Neural progenitor cell (in vitro differentiated cells): ENCODE measurements around the gene NEUROG1. TPM values are rescaled to one million over a fixed set of nuclear protein-coding genes. Genes with fewer than 3 reads are reported as not detected.
"Not testable (repeated sequence)": the region's sequence is repeated elsewhere in the genome, so short reads cannot be mapped to it uniquely, and the experiment has no call there.

Source experiments
- DNase-seq: peaks from one replicate; pipeline ENCODE4 v3.0.0-alpha.2; 2016; ENCODE audit warnings: low spot score
- H2AFZ ChIP-seq: fragments of 200-600 bp; sonication (generic); replicated peaks from 2 replicates; pipeline ENCODE4 v1.6.1; 2016; ENCODE audit warnings: antibody characterized with exemption
- H3F3A ChIP-seq: fragments of 200-600 bp; sonication (generic); 2 replicates; pipeline ENCODE4 v1.6.1; 2016; ENCODE audit warnings: antibody characterized with exemption, low read depth
- H3K27ac ChIP-seq: fragments of 200-600 bp; sonication (generic); 2 replicates; pipeline ENCODE4 v1.5.1; 2016; ENCODE audit warnings: mild to moderate bottlenecking
- H3K27me3 ChIP-seq: fragments of 200-600 bp; sonication (generic); 2 replicates; pipeline ENCODE4 v1.6.1; 2016; ENCODE audit warnings: mild to moderate bottlenecking, moderate library complexity
- H3K36me3 ChIP-seq: fragments of 200-600 bp; sonication (generic); 2 replicates; pipeline ENCODE4 v1.5.1; 2016
- H3K4me1 ChIP-seq: fragments of 200-600 bp; sonication (generic); 2 replicates; pipeline ENCODE4 v1.6.1; 2016; ENCODE audit warnings: mixed run types
- H3K4me2 ChIP-seq: fragments of 200-600 bp; sonication (generic); 2 replicates; pipeline ENCODE4 v1.6.1; 2016
- H3K4me3 ChIP-seq: fragments of 200-600 bp; sonication (generic); 2 replicates; pipeline ENCODE4 v1.5.1; 2016
- H3K79me2 ChIP-seq: fragments of 200-600 bp; sonication (generic); 2 replicates; pipeline ENCODE4 v1.6.1; 2016; ENCODE audit warnings: low read depth
- H3K9ac ChIP-seq: fragments of 200-600 bp; sonication (generic); 2 replicates; pipeline ENCODE4 v1.6.1; 2016
- H3K9me3 ChIP-seq: fragments of 200-600 bp; sonication (generic); 2 replicates; pipeline ENCODE4 v1.5.1; 2016; ENCODE audit warnings: low read depth
- H4K20me1 ChIP-seq: fragments of 200-600 bp; sonication (generic); 2 replicates; pipeline ENCODE4 v1.6.1; 2016; ENCODE audit warnings: low read depth
- H3K27ac Mint-ChIP-seq: 3 replicates; pipeline ENCODE4 v1.8.0; 2021; ENCODE audit warnings: mixed read lengths
- H3K27me3 Mint-ChIP-seq: 2 replicates; pipeline ENCODE4 v1.8.0; 2022; ENCODE audit warnings: low read depth, mild to moderate bottlenecking, inconsistent platforms, moderate library complexity, mixed read lengths; ENCODE audit not compliant: insufficient read depth
- H3K36me3 Mint-ChIP-seq: 3 replicates; pipeline ENCODE4 v1.8.0; 2021; ENCODE audit warnings: mixed read lengths
- H3K4me1 Mint-ChIP-seq: 3 replicates; pipeline ENCODE4 v1.8.0; 2021; ENCODE audit warnings: mixed read lengths
- H3K4me3 Mint-ChIP-seq: 3 replicates; pipeline ENCODE4 v1.8.0; 2021; ENCODE audit warnings: mild to moderate bottlenecking, moderate library complexity, mixed read lengths
- H3K9me3 Mint-ChIP-seq: 3 replicates; pipeline ENCODE4 v1.8.0; 2020; ENCODE audit warnings: mixed read lengths
- EZH2 ChIP-seq: fragments of 200-600 bp; sonication (generic); IDR thresholded peaks from 2 replicates; pipeline ENCODE4 v1.6.1; 2017; ENCODE audit warnings: antibody characterized with exemption, mild to moderate bottlenecking, moderate library complexity
- EZH2phosphoT487 ChIP-seq: fragments of 200-600 bp; sonication (generic); IDR thresholded peaks from 2 replicates; pipeline ENCODE4 v1.6.1; 2017; ENCODE audit warnings: antibody characterized with exemption
- total RNA-seq: library from RNA; depleted of rRNA; stranded (reverse); fragments of >200 nt; gene quantifications from 2 replicates; pipeline ENCODE4 v1.2.3, GENCODE V29; 2015; ENCODE audit warnings: low replicate concordance
- TF ChIP-seq, protein P1 (sequence below): fragments of 200-600 bp; sonication (generic); IDR thresholded peaks from 2 replicates; pipeline ENCODE4 v1.5.1; 2017; ENCODE audit warnings: antibody characterized with exemption, mild to moderate bottlenecking

Gene NEUROG1
- total RNA-seq, 1 donor from 2014 or later, result not detected

DNA sequence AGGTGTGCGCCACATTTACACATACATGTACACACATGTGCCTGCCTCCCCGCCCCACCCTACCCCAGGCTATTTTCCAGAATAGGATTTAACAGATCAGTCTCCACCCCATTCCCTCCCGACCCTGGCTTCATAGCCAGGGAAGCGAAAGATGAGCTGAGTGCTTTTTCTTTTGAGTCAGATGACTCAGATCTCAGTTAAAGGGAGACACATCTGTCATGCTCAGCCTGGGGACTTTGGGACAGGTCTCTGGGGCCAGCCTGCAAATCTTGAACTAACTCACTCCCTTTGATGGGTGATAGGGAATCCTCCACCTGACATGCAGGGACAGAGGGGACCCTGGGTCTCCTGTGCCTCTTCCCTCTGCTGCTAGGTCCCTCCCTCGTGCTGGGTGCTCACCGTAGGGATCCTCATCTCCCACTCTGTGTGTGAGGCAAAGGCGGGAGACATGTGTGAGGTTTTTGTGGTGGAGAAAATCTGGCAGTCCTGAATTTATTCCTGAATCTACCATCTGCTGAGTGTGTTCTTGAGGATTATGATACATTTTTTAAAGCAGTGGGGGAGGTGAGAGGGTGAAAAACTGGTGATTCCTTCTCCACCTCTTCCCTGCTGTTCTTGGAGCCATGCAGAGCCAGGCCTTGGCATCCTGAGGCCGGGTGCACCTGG lies 37.7 kb downstream of the NEUROG1 start:
- H3K4me1 Mint-ChIP-seq, result peaks cover 20% of the 10 kb centered on the region
- no peak overlapping the region for H3K9ac ChIP-seq
- TF ChIP-seq, protein P1, sequence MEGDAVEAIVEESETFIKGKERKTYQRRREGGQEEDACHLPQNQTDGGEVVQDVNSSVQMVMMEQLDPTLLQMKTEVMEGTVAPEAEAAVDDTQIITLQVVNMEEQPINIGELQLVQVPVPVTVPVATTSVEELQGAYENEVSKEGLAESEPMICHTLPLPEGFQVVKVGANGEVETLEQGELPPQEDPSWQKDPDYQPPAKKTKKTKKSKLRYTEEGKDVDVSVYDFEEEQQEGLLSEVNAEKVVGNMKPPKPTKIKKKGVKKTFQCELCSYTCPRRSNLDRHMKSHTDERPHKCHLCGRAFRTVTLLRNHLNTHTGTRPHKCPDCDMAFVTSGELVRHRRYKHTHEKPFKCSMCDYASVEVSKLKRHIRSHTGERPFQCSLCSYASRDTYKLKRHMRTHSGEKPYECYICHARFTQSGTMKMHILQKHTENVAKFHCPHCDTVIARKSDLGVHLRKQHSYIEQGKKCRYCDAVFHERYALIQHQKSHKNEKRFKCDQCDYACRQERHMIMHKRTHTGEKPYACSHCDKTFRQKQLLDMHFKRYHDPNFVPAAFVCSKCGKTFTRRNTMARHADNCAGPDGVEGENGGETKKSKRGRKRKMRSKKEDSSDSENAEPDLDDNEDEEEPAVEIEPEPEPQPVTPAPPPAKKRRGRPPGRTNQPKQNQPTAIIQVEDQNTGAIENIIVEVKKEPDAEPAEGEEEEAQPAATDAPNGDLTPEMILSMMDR, result no peak
- TF ChIP-seq EZH2 (no peak), EZH2phosphoT487 (no peak)
- no peak overlapping the region for H3K27ac ChIP-seq
- H3K9me3 Mint-ChIP-seq, result peaks cover 6% of the 10 kb centered on the region
- peaks cover 27% of the 10 kb centered on the region for H3K4me1 ChIP-seq
- H3K79me2 ChIP-seq, result no peaks in the 10 kb centered on the region
- H3K4me2 ChIP-seq, result no peak overlapping the region
- no peak overlapping the region for H2AFZ ChIP-seq
- H3K36me3 Mint-ChIP-seq, result peaks cover 2% of the 10 kb centered on the region
- H3K27me3 Mint-ChIP-seq, result peaks cover 46% of the 10 kb centered on the region
- no peaks in the 10 kb centered on the region for H3K9me3 ChIP-seq
- H3K4me3 ChIP-seq, result no peak overlapping the region
- H3K27me3 ChIP-seq, result peaks cover 100% of the 10 kb centered on the region
- H3K4me3 Mint-ChIP-seq, result peak overlapping the region; percentile 2
- H3K27ac Mint-ChIP-seq, result no peak overlapping the region
- H3F3A ChIP-seq, result peaks cover 21% of the 10 kb centered on the region
- H4K20me1 ChIP-seq, result peaks cover 40% of the 10 kb centered on the region
- no peaks in the 10 kb centered on the region for H3K36me3 ChIP-seq
- no peak for DNase-seq

DNA sequence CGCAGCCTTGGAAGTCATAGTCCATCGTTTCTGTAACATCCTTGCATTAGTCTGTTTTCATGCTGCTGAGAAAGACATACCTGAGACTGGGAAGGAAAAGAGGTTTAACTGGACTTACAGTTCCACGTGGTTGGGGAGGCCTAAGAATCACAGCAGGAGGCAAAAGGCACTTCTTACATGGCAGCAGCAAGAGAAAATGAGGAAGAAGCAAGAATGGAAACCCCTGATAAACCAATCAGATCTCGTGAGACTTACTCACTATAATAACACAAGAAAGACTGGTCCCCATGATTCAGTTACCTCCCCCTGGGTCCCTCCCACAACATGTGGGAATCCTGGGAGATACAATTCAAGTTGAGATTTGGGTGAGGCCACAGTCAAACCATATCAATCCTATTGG lies 40.2 kb downstream of the NEUROG1 start:
- not testable (repeated sequence) for H3K27ac Mint-ChIP-seq, H3K9me3 Mint-ChIP-seq, H3K79me2 ChIP-seq, H3K4me2 ChIP-seq, DNase-seq, H3K4me3 ChIP-seq, H3K9me3 ChIP-seq, H3K4me3 Mint-ChIP-seq, H3K9ac ChIP-seq, H3K36me3 Mint-ChIP-seq, H3K27ac ChIP-seq, H3K36me3 ChIP-seq, H2AFZ ChIP-seq
- H3F3A ChIP-seq, result peaks cover 34% of the 10 kb centered on the region
- H3K27me3 ChIP-seq, result peaks cover 100% of the 10 kb centered on the region
- H4K20me1 ChIP-seq, result peaks cover 65% of the 10 kb centered on the region
- Mint-ChIP-seq H3K27me3 (peaks cover 57% of the 10 kb centered on the region), H3K4me1 (peaks cover 31% of the 10 kb centered on the region)
- peaks cover 44% of the 10 kb centered on the region for H3K4me1 ChIP-seq

DNA sequence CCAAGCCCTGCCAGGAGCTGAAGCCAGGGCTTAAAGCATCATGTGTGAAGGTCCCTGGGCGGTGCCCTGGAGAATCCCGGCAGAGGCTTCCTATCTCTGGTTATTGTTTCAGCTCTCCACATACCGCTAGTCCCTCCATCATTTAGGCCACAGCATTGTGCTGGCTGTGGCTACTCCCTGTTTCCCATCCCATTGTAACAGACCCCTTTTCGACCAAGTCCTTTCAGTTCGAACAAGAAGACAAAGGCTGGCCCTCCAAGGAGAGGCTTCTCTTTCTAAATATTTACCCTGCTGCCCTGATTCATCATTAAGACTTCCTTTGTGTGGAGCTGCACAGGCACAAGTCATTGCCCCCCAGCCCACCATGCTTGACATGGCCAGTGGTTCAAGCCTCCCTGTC lies 41.6 kb downstream of the NEUROG1 start:
- peaks cover 2% of the 10 kb centered on the region for H3K36me3 Mint-ChIP-seq
- peaks cover 43% of the 10 kb centered on the region for H3F3A ChIP-seq
- H3K79me2 ChIP-seq, result no peaks in the 10 kb centered on the region
- H3K4me1 Mint-ChIP-seq, result peaks cover 38% of the 10 kb centered on the region
- H3K4me1 ChIP-seq, result peaks cover 54% of the 10 kb centered on the region
- no peak overlapping the region for H2AFZ ChIP-seq
- no peak overlapping the region for H3K4me2 ChIP-seq
- no peak overlapping the region for H3K4me3 Mint-ChIP-seq
- H3K9me3 Mint-ChIP-seq, result peaks cover 6% of the 10 kb centered on the region
- H3K27me3 Mint-ChIP-seq, result peaks cover 61% of the 10 kb centered on the region
- TF ChIP-seq, protein P1, result no peak
- TF ChIP-seq EZH2phosphoT487 (no peak), EZH2 (no peak)
- no peak overlapping the region for H3K27ac ChIP-seq
- no peak for DNase-seq
- H3K9me3 ChIP-seq, result no peaks in the 10 kb centered on the region
- H3K4me3 ChIP-seq, result no peak overlapping the region
- no peak overlapping the region for H3K27ac Mint-ChIP-seq
- no peaks in the 10 kb centered on the region for H3K36me3 ChIP-seq
- H3K27me3 ChIP-seq, result peaks cover 100% of the 10 kb centered on the region
- H3K9ac ChIP-seq, result no peak overlapping the region
- H4K20me1 ChIP-seq, result peaks cover 73% of the 10 kb centered on the region

DNA sequence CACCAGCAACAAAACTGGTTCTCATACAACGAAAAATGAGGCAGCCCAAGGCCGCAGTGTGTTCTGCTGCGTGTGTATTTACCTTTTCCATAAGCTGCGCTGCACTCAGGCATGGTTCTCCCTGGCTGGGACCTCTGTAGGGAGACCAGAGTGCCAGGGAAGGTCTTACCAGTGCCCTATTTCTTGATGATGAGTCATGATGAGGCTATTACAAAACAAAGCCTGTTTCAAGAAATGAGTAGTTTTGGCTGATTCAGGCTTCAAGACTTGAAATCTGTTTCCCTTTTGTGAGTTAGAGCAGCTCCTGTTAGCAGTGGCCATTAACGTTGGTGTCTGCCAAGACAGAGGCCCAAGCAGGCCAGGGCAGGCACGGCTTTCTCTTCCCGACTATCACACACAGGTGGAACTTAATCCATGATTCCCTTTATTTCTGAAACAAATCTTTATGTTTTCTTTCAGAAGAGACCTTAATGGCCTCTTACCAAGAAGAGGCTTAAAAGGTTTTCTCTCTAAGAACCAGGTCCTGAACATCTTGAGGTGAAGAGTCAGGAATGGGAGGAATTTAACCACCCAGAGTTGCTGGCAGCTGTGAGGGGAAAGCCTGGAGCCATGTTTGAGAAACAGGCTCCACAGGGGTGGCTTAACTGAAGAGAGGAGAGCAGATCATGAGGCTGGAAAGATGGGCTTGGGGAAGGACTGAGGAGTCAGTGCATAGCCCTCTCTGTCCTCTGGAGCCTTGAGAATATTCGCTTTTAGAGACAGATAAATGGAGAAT lies 42.2 kb downstream of the NEUROG1 start:
- Mint-ChIP-seq H3K4me1 (peaks cover 33% of the 10 kb centered on the region), H3K27ac (no peak overlapping the region), H3K9me3 (peaks cover 6% of the 10 kb centered on the region), H3K27me3 (peaks cover 58% of the 10 kb centered on the region), H3K4me3 (no peak overlapping the region), H3K36me3 (peaks cover 2% of the 10 kb centered on the region)
- Histone ChIP-seq H3K4me2 (no peak overlapping the region), H3K4me3 (no peak overlapping the region), H2AFZ (no peak overlapping the region), H3F3A (peaks cover 40% of the 10 kb centered on the region), H3K9ac (no peak overlapping the region), H3K27ac (no peak overlapping the region), H3K79me2 (no peaks in the 10 kb centered on the region), H3K27me3 (peaks cover 100% of the 10 kb centered on the region), H4K20me1 (peaks cover 71% of the 10 kb centered on the region), H3K36me3 (no peaks in the 10 kb centered on the region), H3K9me3 (no peaks in the 10 kb centered on the region), H3K4me1 (peaks cover 51% of the 10 kb centered on the region)
- TF ChIP-seq EZH2phosphoT487 (no peak), EZH2 (no peak)
- TF ChIP-seq, protein P1, result no peak
- peak; percentile 54 for DNase-seq
